ENCODE measurements around the gene SLC35A4. TPM values are rescaled to one million over a fixed set of nuclear protein-coding genes. Genes with fewer than 3 reads are reported as not detected.
A peak's percentile ranks its signal among the peaks of the same experiment; 100 is the strongest.

Gene SLC35A4
- total RNA-seq, 2 experiments from 2014 or later: 16.9 to 17.8 TPM

- Histone ChIP-seq H3K9me3 (ENCODE audit: control insufficient read depth in 1 of 2, insufficient read depth in 1 of 2, low read length in 2 of 2) (no peaks in the 10 kb centered on the region), H3K4me3 (ENCODE audit: low read length) (no peak overlapping the region), H3K27ac (ENCODE audit: low read depth in 1 of 2, low read length in 2 of 2) (peak overlapping the region; percentile 88 to 89), H3K4me1 (ENCODE audit: insufficient read depth, low read length) (peaks cover 31% of the 10 kb centered on the region), H3K36me3 (ENCODE audit: insufficient read depth, low read length) (peaks cover 43% of the 10 kb centered on the region), H3K27me3 (ENCODE audit: control insufficient read depth in 1 of 2, insufficient read depth in 2 of 2, low read length in 2 of 2) (no peaks in the 10 kb centered on the region)
- H3K9me3 Mint-ChIP-seq: no peaks in the 10 kb centered on the region
- H3K27ac Mint-ChIP-seq: peak overlapping the region; percentile 96
- no peaks in the 10 kb centered on the region for H3K27me3 Mint-ChIP-seq
- ATAC-seq (ENCODE audit: poor library complexity) (no peak), DNase-seq (peak in 1 of 14 experiments; percentile 16)
- TF ChIP-seq CTCF (IDR thresholded peaks at IDR 0.05): no peak
- peaks cover 49% of the 10 kb centered on the region for H3K4me1 Mint-ChIP-seq (ENCODE audit: low read depth)
- intact Hi-C loops (cut with DNase I, micrococcal nuclease): loop anchor here (2.0 to 5.0 kb wide), 4 partner anchors 16 to 164 kb away; partner anchors contain the start of genes ANKHD1 (in 2 of the 2), APBB3 (in 1 of the 2), SLC35A4 (in 1 of the 2) and TMCO6 (in 1 of the 2)
- POLR2A ChIA-PET: interaction anchor here (1.1 to 5.0 kb wide), 12 partner anchors 9 to 163 kb away, joined by 4 to 87 read pairs (median 24); partner anchors contain the start of genes ANKHD1, APBB3, CD14 and HARS1
- CTCF ChIA-PET: interaction anchor here (1.7 to 3.5 kb wide), 4 partner anchors 15 to 171 kb away, joined by 9 to 22 read pairs (median 14); partner anchors contain the start of genes APBB3, SLC35A4 and TMCO6
- peak overlapping the region; percentile 96 for H3K4me3 Mint-ChIP-seq
- peaks cover 79% of the 10 kb centered on the region for H3K36me3 Mint-ChIP-seq (ENCODE audit: low read depth)
Measured at GRCh38 chr5:140548791-140549190, 15.8 kb upstream of the SLC35A4 start.

GRCh38 chr5:140549237-140550144, 15.1 kb upstream of the SLC35A4 start:
- peaks cover 56% of the 10 kb centered on the region for H3K4me1 Mint-ChIP-seq (ENCODE audit: low read depth)
- DNase-seq (peak in 4 of 14 experiments; percentile 26 to 64 (median 48)), ATAC-seq (ENCODE audit: poor library complexity) (no peak)
- no peaks in the 10 kb centered on the region for H3K9me3 ChIP-seq (ENCODE audit: control insufficient read depth in 1 of 2, insufficient read depth in 1 of 2, low read length in 2 of 2)
- POLR2A ChIA-PET: interaction anchor here (2.3 to 5.0 kb wide), 7 partner anchors 8 to 162 kb away, joined by 16 to 87 read pairs (median 37); partner anchors contain the start of genes ANKHD1, APBB3, IK and NDUFA2
- intact Hi-C loops (cut with DNase I, micrococcal nuclease): loop anchor here (2.0 to 5.0 kb wide), 4 partner anchors 15 to 163 kb away; partner anchors contain the start of genes ANKHD1 (in 2 of the 2), APBB3 (in 1 of the 2), SLC35A4 (in 1 of the 2) and TMCO6 (in 1 of the 2)
- no peak overlapping the region for H3K4me3 ChIP-seq (ENCODE audit: low read length)
- CTCF ChIA-PET: interaction anchor here (3.5 kb wide), 1 partner anchor 86 kb away, joined by 18 read pairs; no protein-coding TSS in a partner anchor
- peak overlapping the region; percentile 42 to 88 for H3K27ac ChIP-seq (ENCODE audit: low read depth in 1 of 2, low read length in 2 of 2)
- no peaks in the 10 kb centered on the region for H3K9me3 Mint-ChIP-seq
- peaks cover 75% of the 10 kb centered on the region for H3K36me3 Mint-ChIP-seq (ENCODE audit: low read depth)
- H3K4me1 ChIP-seq (ENCODE audit: insufficient read depth, low read length): peaks cover 31% of the 10 kb centered on the region
- no peaks in the 10 kb centered on the region for H3K27me3 Mint-ChIP-seq
- peak overlapping the region; percentile 96 for H3K27ac Mint-ChIP-seq
- H3K27me3 ChIP-seq (ENCODE audit: control insufficient read depth in 1 of 2, insufficient read depth in 2 of 2, low read length in 2 of 2): no peaks in the 10 kb centered on the region
- H3K36me3 ChIP-seq (ENCODE audit: insufficient read depth, low read length): peaks cover 41% of the 10 kb centered on the region
- TF ChIP-seq CTCF (IDR thresholded peaks at IDR 0.05): no peak
- H3K4me3 Mint-ChIP-seq: peak overlapping the region; percentile 96
